ENCODE data around the gene KRT25.

KRT25 gene

GRCh38 chr17:40735016-40735415, 20.1 kb downstream of the KRT25 start:
- no peak overlapping the region for H3K4me3 ChIP-seq (ENCODE audit: low read depth, low read length)
- no peak for DNase-seq (ENCODE audit: low read depth)
- no peak for TF ChIP-seq POLR2A (IDR thresholded peaks at IDR 0.05; ENCODE audit: extremely low read depth, insufficient read length)
- no peak for TF ChIP-seq MYC (IDR thresholded peaks at IDR 0.05; ENCODE audit: low read depth, low read length)
- no peak for TF ChIP-seq CTCF (IDR thresholded peaks at IDR 0.05; ENCODE audit: low read depth, low read length)
- TF ChIP-seq MAX (IDR thresholded peaks at IDR 0.05; ENCODE audit: low read depth, low read length), result no peak

GRCh38 chr17:40734018-40734417, 21.1 kb downstream of the KRT25 start:
- no peak for TF ChIP-seq MAX (IDR thresholded peaks at IDR 0.05; ENCODE audit: low read depth, low read length)
- no peak for TF ChIP-seq POLR2A (IDR thresholded peaks at IDR 0.05; ENCODE audit: extremely low read depth, insufficient read length)
- TF ChIP-seq CTCF (IDR thresholded peaks at IDR 0.05; ENCODE audit: low read depth, low read length), result no peak
- no peak for TF ChIP-seq MYC (IDR thresholded peaks at IDR 0.05; ENCODE audit: low read depth, low read length)
- DNase-seq (ENCODE audit: low read depth), result no peak
- H3K4me3 ChIP-seq (ENCODE audit: low read depth, low read length), result no peak overlapping the region

- H3K4me3 ChIP-seq (ENCODE audit: low read depth, low read length), result no peak overlapping the region
- no peak for DNase-seq (ENCODE audit: low read depth)
- no peak for TF ChIP-seq MYC (IDR thresholded peaks at IDR 0.05; ENCODE audit: low read depth, low read length)
- TF ChIP-seq CTCF (IDR thresholded peaks at IDR 0.05; ENCODE audit: low read depth, low read length), result no peak
- no peak for TF ChIP-seq POLR2A (IDR thresholded peaks at IDR 0.05; ENCODE audit: extremely low read depth, insufficient read length)
- no peak for TF ChIP-seq MAX (IDR thresholded peaks at IDR 0.05; ENCODE audit: low read depth, low read length)
Observed at GRCh38 chr17:40730970-40731369, 24.2 kb downstream of the KRT25 start.

GRCh38 chr17:40727447-40728231, 27.5 kb downstream of the KRT25 start:
- no peak overlapping the region for H3K4me3 ChIP-seq (ENCODE audit: low read depth, low read length)
- no peak for DNase-seq (ENCODE audit: low read depth)
- TF ChIP-seq MYC (IDR thresholded peaks at IDR 0.05; ENCODE audit: low read depth, low read length) (no peak), CTCF (IDR thresholded peaks at IDR 0.05; ENCODE audit: low read depth, low read length) (no peak), POLR2A (IDR thresholded peaks at IDR 0.05; ENCODE audit: extremely low read depth, insufficient read length) (no peak), MAX (IDR thresholded peaks at IDR 0.05; ENCODE audit: low read depth, low read length) (no peak)

- TF ChIP-seq POLR2A (IDR thresholded peaks at IDR 0.05; ENCODE audit: extremely low read depth, insufficient read length) (no peak), CTCF (IDR thresholded peaks at IDR 0.05; ENCODE audit: low read depth, low read length) (peak; percentile 19), MYC (IDR thresholded peaks at IDR 0.05; ENCODE audit: low read depth, low read length) (no peak), MAX (IDR thresholded peaks at IDR 0.05; ENCODE audit: low read depth, low read length) (no peak)
- no peak overlapping the region for H3K4me3 ChIP-seq (ENCODE audit: low read depth, low read length)
- peak; percentile 20 for DNase-seq (ENCODE audit: low read depth)
Observed at GRCh38 chr17:40726919-40727318, 28.2 kb downstream of the KRT25 start.
